Stimulated activated CD8-positive, alpha-beta memory T cell treated with anti-CD3 and anti-CD28 coated beads, Interleukin-7, amount 100 ng/mL, for 48 hours (primary cell): ENCODE measurements around the gene RGS6.

ENCODE experiments used
- DNase-seq, 2 donors: peaks; one replicate each; pipeline ENCODE4 v3.0.0-alpha.2; 2020; ENCODE audit warnings: low read depth in 1 of 2; ENCODE audit errors: extremely low read depth in 1 of 2

The RGS6 gene

GRCh38 chr14:72008666-72009065 is 76.4 kb downstream of the RGS6 start:
- DNase-seq: no peak

- DNase-seq: no peak
These were observed 78.2 kb downstream of the RGS6 start for GRCh38 chr14:72010474-72010873.

- no peak for DNase-seq
These were observed 81.6 kb downstream of the RGS6 start for GRCh38 chr14:72013721-72014345.

- DNase-seq: no peak
These were observed 82.3 kb downstream of the RGS6 start for GRCh38 chr14:72014486-72014885.

- DNase-seq: no peak
These were observed 85.1 kb downstream of the RGS6 start for GRCh38 chr14:72017290-72017689.

GRCh38 chr14:72023128-72024042 is 91.2 kb downstream of the RGS6 start:
- no peak for DNase-seq

- DNase-seq: peak in 1 of 2 donors; percentile 50
These were observed 91.8 kb downstream of the RGS6 start for GRCh38 chr14:72024043-72024407.

- no peak for DNase-seq
These were observed 92.3 kb downstream of the RGS6 start for GRCh38 chr14:72024504-72024903.

GRCh38 chr14:72026536-72026935 is 94.3 kb downstream of the RGS6 start:
- DNase-seq: no peak

GRCh38 chr14:72027061-72027460 is 94.8 kb downstream of the RGS6 start:
- DNase-seq: no peak

GRCh38 chr14:72033365-72033764 is 101.1 kb downstream of the RGS6 start:
- DNase-seq: no peak

GRCh38 chr14:72040528-72040927 is 108.3 kb downstream of the RGS6 start:
- no peak for DNase-seq

- DNase-seq: no peak
These were observed 113.0 kb downstream of the RGS6 start for GRCh38 chr14:72045271-72045670.

GRCh38 chr14:72045885-72046284 is 113.7 kb downstream of the RGS6 start:
- no peak for DNase-seq

- DNase-seq: peak in 1 of 2 donors; percentile 47
These were observed 117.2 kb downstream of the RGS6 start for GRCh38 chr14:72049462-72049861.

- DNase-seq: no peak
These were observed 120.1 kb downstream of the RGS6 start for GRCh38 chr14:72052356-72052755.

- no peak for DNase-seq
These were observed 121.4 kb downstream of the RGS6 start for GRCh38 chr14:72053651-72054050.

GRCh38 chr14:72054911-72055310 is 122.7 kb downstream of the RGS6 start:
- no peak for DNase-seq

- DNase-seq: no peak
These were observed 125.6 kb downstream of the RGS6 start for GRCh38 chr14:72057701-72058285.

- no peak for DNase-seq
These were observed 128.2 kb downstream of the RGS6 start for GRCh38 chr14:72060460-72060859.

GRCh38 chr14:72060917-72061316 is 128.7 kb downstream of the RGS6 start:
- no peak for DNase-seq

- DNase-seq: no peak
These were observed 129.5 kb downstream of the RGS6 start for GRCh38 chr14:72061718-72062117.
